GM21526 (cell line): Measurements from ENCODE around the gene ABLIM1.
A peak's percentile ranks its signal among the peaks of the same experiment; 100 is the strongest.

Experiments
- ATAC-seq: cut with Tn5 transposase; IDR thresholded peaks from one replicate; pipeline ENCODE4 v1.9.1; 2021; ENCODE audit warnings: moderate library complexity; ENCODE audit not compliant: unreplicated experiment, low FRiP score

The ABLIM1 gene

GRCh38 chr10:114399576-114399975, 258.5 kb downstream of the ABLIM1 start:
- no peak for ATAC-seq

- no peak for ATAC-seq
These were observed 259.3 kb downstream of the ABLIM1 start for GRCh38 chr10:114398587-114399331.

- ATAC-seq: no peak
These were observed 260.4 kb downstream of the ABLIM1 start for GRCh38 chr10:114397651-114398145.

GRCh38 chr10:114396464-114396863, 261.6 kb downstream of the ABLIM1 start:
- ATAC-seq: no peak

- ATAC-seq: no peak
These were observed 262.6 kb downstream of the ABLIM1 start for GRCh38 chr10:114395366-114396022.

- ATAC-seq: no peak
These were observed 263.5 kb downstream of the ABLIM1 start for GRCh38 chr10:114394531-114394930.

- no peak for ATAC-seq
These were observed 264.2 kb downstream of the ABLIM1 start for GRCh38 chr10:114393886-114394285.

- no peak for ATAC-seq
These were observed 264.6 kb downstream of the ABLIM1 start for GRCh38 chr10:114393482-114393881.

GRCh38 chr10:114392112-114392835, 265.8 kb downstream of the ABLIM1 start:
- ATAC-seq: no peak

GRCh38 chr10:114391599-114391998, 266.5 kb downstream of the ABLIM1 start:
- ATAC-seq: no peak

- ATAC-seq: no peak
These were observed 268.6 kb downstream of the ABLIM1 start for GRCh38 chr10:114389426-114389825.

- peak; percentile 86 for ATAC-seq
These were observed 269.8 kb downstream of the ABLIM1 start for GRCh38 chr10:114388275-114388674.

- ATAC-seq: no peak
These were observed 270.3 kb downstream of the ABLIM1 start for GRCh38 chr10:114387784-114388183.

- no peak for ATAC-seq
These were observed 271.6 kb downstream of the ABLIM1 start for GRCh38 chr10:114386452-114386851.

GRCh38 chr10:114385557-114385956, 272.5 kb downstream of the ABLIM1 start:
- no peak for ATAC-seq

GRCh38 chr10:114384601-114385000, 273.5 kb downstream of the ABLIM1 start:
- no peak for ATAC-seq

GRCh38 chr10:114384181-114384580, 273.9 kb downstream of the ABLIM1 start:
- ATAC-seq: no peak
